Activated CD4-positive, alpha-beta T cell treated with anti-CD3 and anti-CD28 coated beads, Interleukin-2, Interleukin-4, amounts not matched to agents 100 ng/mL and 50 ng/mL, durations not matched to agents 16 hours and 8 hours (primary cell): Measurements from ENCODE around the gene ABHD13.
"Not testable (repeated sequence)": the region's sequence is repeated elsewhere in the genome, so short reads cannot be mapped to it uniquely, and the experiment has no call there.

Experiments
- DNase-seq: peaks from one replicate; pipeline ENCODE4 v3.0.0-alpha.2; 2020; ENCODE audit warnings: low spot score

The ABHD13 gene

DNA sequence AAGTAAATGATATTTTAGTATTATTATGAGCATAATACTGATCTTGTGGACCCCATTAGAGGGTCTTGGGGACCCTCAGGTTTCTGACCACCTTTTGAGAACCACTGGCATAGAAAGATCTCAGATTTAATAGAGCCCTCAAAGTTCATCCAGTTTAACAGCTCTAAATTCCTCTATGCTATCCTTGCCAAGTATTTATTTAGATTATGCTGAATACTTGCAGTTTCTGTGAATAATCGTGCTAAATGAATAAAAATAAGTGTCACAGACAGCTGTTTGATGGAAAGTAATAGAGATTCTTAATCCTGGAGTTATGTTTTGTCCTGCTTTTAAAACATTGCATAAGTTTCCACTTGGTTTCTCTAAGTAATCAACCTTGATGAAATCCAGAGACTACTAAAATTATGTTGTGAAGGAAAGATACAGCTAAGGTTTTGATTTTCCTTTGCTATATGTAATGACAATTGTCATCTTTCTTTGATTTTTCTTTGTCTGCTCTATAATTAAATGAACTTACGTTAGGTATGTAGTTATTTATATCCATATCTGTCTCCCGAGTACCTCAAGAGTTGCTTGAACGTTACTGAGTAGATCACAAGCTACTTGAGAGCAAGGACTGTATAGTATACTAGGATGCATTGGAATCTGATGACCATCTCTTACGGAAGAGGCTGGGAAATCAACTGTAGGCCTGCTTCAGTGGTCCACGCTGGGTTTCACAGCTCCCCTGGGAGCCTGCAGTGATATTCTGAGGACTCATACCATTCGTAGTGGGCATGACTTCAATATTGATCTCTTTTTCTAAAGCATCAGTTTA is 5.7 kb downstream of the ABHD13 start:
- DNase-seq, result no peak

DNA sequence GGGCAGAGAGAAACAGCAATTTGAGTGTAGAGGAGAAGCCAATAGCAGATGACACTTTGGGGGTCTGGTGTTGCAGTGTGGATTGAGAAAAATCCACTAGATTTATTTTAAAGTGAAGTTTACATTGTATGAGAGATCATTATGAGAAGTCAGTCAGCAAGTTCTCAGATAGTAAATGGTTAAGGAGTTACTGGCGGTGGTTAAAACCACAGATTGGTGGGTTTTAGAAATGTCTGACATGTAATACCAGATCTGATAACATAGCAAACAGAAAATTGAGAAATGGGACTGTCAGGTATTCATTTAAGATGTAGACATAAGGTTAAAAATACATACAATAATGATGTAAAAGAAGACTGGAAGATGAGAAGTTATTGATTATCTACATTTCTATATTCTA is 7.2 kb downstream of the ABHD13 start:
- DNase-seq, result no peak

DNA sequence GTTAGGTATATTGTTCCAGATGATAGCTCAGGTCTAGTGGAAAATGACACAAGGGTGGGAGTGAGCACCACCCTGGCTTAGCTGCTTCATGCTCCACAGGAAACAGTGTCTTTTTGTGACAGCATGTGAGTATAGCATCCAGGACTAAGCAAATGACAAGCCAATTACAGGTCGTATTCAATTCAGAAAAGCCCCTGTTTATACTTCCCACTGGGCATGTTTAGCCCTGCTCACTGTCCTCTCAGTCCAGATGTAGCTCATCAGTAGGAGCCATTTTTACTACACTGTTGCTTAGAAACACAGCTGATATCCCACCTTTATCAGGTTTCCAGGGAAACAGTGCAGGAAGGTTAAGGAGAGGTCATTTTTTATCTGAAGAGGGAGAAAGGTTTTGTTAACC is 8.0 kb downstream of the ABHD13 start:
- no peak for DNase-seq

DNA sequence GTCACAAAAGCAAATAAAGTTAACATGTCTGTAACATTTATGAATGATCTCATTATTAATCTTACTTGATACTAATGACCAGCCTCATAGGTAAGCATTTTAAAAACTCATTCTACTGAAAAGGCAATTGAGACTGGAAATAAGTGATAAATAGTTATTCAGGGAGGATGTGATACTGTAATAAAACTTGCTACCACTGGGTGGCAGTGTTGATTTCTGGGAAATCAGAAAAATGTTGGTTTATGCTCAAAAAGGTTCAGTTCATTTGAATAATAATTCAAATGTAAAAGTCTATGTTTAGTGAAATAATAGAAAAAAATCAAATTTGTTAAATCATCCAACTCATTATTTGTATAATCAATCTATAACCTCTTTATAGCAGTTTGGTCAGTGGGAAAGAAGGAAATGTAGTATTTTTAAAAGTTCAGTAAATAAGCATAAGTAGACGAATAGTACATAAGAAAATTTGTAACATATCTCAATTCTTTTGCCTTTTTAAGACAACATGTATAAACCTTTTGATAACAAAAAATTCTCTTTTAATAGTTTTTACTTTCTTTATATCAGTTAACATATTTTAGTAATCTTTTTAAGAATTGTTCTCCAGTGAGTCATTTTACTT is 9.6 kb downstream of the ABHD13 start:
- DNase-seq, result peak; percentile 42

DNA sequence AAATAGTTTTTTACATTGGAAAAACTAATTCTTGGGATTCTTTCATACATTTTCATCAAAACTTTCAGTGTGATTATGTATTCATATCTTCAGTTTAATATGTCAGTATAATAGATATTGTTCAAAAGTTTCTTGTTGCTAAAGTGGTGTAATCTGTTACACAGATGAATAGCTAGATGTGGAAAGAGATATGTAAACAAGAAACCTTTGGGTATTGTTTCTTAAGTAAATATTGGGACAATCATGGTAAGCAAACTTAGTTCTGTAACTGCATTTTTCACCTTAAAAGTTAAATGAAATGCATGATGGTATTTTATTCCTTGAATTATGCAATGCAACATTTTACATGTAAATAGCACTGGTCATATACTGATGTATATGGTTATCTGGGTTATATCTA is 12.2 kb downstream of the ABHD13 start:
- DNase-seq, result no peak

DNA sequence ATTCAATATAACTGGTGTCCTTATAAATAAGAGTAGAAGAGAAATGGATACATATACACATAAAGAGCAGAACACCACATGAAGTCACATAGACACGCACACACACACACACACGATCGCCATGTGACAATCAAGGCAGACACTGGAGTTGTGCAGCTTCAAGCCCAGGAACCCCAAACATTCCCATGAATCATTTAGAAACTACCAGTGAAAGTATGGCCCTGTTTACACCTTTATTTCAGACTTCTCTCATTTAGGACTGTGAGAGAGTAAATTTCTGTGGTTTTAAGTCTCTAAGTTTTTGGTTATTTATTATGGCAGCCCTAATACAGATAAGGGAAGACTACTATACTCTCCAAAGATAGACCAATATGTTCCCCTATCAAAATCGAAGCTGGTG is 31.0 kb downstream of the ABHD13 start:
- DNase-seq, result no peak

DNA sequence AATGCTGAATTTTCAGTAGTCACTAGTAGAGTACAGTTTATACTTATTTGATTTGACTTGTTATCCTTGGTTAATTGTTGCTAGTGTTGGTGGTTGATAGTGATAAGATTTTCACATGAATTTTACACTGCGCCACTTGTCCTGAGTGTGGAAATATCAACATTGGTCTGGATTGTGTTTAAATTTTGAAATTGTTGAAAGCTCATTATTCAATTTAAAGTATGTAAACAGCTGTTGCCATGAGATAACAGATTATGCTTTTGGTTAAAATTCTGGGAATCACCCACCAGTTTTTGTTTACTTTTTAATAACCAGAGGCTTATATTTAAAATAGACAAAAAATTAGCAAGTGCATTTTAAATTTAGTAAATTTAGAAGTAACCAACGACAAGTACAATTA is 39.1 kb downstream of the ABHD13 start:
- no peak for DNase-seq

DNA sequence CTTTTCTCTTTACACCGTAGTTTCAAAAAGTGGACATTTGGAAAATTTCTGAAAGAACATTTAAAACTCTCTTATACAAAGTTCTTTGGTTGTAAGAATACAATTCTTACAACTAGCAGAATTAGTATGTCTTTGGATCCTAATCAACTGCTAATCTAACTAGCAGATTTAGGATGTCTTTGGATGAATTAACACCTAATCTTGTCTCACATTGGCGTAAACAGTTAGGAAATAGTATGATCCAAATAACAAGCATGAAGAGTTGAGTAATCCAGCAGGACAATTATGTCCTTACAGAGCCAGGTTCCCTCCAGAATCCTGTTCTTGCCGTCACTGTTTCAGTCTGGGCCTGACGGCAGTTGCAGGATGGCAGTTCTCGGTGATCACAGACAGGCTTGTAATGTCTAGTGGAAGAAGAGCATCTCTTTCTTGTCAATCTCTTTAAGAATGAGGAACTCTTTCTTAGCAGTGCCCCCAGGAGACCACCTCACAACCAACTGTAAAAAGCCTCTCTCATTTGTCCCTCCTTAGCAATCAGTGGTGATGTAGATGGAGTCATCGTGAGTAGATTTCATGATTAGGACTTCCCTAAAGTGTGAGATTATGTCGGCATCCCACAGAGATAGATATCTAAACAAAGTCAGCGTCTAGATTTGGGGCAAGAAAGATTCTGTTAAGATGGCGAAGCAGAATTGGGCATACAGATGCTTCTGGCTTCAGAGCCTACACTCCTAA is 45.6 kb downstream of the ABHD13 start:
- DNase-seq, result no peak

DNA sequence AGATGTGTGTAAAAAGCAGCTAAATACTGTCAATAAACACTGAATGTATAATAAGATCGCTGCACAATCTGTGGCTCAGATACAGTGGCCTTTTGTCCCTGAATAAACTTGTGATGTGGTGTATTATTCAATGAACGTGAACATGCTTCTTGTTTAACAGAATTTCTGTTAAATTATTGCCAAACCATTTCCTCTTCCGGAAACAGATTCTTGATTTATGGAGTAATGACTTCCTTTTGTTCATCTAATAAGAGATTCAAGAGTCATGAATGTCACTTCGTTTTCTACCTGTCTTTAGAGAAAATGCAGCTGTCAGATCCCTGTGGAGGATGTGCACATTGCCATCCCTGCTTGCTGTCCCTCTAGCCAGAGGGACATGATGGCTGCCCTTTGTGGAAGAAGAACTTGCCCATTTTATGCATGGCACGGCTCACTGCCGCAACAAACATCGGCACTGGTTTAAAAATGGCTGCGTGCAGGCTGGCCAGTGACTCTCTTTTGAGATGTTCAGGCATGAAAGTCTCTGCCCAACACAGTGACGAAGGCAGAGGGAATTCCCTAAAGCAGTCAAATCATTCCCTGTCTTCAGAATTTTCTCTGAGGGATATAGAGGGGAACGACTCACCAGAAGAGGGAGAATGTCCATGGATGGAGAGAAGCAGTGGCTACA is 48.3 kb downstream of the ABHD13 start:
- no peak for DNase-seq

DNA sequence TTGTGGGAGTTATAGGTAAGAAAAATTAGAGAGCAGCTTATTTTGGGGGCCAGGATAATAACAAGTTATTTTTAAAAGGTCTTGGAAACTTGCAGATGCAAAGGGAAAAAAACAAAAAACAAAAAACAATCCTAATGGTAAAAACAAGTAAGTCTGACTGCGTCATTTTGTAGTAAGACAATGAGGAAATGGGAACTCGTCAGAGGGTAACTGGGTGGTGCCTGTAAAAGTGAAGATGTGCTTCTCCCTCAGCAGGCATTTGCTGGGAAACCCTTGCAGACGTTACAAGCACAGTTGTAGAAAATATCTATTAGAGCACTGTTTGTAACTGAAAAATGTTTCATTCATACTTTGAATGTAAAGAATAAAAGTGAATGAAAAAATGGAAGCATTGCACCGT is 49.2 kb downstream of the ABHD13 start:
- DNase-seq, result no peak

DNA sequence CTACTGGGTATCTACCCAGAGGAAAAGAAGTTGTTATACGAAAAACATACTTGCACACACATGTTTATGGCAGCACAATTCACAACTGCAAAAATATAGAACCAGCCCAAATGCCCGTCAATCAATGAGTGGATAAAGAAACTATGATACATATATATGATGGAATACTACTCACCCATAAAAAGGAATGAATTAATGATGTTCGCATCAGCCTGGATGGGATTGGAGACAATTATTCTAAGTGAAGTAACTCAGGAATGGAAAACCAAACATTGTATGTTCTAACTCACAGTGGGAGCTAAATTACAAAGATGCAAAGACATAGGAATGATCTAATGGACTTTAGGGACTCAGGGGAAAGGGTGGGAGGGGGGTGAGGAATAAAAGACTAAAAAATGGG is 49.7 kb downstream of the ABHD13 start:
- not testable (repeated sequence) for DNase-seq

DNA sequence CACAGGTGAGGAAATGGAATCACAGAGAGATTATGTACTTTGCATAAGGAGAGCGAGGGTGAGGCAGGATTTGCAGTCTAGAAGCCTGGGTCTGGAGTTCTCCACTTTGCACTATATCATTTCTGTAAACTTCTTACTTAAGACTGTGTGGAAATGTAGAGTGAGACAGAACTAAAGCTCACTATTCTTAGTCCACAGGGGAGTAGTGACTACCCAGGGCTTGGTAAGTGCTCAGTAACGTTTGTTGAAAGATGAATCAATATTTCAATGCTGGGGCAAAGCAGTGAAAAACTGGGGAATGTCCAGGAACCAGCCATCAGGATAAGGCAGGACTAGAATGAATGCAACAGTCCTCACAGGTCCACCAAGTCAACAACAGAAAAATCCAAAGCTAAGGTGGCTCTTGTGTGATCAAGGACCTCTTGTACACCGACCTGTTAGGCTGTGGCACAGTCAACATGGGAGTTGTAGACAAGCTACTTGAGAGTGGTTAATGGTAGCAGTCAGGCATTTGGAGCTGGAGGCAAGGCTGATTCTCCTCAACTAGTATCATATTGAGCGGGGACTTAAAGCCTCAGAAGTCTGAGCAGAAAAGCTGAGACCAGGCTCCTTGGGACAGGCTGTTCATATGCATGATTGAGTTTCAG is 50.4 kb downstream of the ABHD13 start:
- DNase-seq, result no peak

DNA sequence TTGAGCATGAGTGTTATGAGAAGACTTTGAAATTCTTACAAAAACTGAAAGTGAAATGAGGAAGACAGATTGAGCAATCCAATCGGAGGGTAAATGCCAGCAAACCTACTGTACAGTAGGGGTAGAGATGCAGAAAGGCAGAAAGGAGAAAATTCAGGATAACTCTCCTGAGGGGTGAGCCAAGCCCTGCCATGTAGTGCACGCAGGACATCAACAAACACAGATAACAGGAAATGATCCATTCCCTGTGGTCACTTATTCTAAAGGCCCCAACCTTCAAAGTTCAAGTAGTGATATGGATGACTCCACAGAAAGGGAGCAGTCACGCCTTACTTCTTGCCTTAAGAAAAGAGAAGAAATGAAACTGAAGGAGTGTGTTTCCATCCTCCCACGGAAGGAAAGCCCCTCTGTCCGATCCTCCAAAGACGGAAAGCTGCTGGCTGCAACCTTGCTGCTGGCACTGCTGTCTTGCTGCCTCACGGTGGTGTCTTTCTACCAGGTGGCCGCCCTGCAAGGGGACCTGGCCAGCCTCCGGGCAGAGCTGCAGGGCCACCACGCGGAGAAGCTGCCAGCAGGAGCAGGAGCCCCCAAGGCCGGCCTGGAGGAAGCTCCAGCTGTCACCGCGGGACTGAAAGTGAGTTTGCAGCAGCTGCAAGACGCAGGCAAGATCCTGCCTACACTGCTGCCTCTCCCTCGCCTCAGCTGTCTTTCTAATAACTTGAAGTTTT is 51.6 kb downstream of the ABHD13 start, which contains the start of gene TNFSF13B:
Gene TNFSF13B, plus strand, starts transcription at position 118 of the 728 bp plus-strand sequence. Its CDS starts 178 bp downstream, at position 296.
- DNase-seq, result peak; percentile 44

DNA sequence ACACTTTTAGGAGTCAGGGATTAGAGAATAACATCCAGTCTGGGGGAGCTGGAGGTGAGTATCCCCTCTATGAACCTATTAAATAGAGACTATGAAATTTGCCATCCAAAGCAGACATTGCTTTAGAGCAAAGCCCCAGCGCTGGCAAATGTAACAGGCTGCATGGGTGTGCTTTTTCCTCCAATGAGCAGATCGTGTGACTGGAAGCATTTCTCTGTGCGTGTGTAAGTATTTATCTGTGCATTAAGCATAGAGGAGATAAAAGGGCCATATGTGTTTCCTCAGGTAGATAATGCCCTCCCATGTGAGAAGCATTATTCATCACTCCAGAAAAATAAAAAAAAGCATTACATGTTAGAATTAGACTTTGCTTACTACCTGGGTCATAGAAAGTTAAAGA is 52.2 kb downstream of the ABHD13 start:
- DNase-seq, result no peak

DNA sequence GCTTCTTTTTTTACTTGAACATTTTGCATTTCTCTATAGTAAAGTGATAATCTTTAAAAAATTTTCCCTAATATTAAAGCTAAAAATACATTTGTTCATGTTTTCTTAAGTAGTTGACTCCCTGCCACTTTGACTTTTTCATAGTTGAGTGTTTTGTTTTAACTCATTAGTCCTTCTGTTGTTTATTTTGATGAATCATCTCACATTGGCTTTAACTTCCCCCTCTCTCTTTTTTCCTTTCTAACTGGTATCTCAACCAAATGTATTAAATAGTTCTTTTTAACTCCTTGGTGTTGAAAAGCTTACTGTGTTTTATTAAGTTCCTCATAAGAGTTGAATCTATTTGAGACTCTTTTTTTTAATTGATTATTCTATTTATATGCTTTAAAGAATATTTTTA is 54.1 kb downstream of the ABHD13 start:
- no peak for DNase-seq

DNA sequence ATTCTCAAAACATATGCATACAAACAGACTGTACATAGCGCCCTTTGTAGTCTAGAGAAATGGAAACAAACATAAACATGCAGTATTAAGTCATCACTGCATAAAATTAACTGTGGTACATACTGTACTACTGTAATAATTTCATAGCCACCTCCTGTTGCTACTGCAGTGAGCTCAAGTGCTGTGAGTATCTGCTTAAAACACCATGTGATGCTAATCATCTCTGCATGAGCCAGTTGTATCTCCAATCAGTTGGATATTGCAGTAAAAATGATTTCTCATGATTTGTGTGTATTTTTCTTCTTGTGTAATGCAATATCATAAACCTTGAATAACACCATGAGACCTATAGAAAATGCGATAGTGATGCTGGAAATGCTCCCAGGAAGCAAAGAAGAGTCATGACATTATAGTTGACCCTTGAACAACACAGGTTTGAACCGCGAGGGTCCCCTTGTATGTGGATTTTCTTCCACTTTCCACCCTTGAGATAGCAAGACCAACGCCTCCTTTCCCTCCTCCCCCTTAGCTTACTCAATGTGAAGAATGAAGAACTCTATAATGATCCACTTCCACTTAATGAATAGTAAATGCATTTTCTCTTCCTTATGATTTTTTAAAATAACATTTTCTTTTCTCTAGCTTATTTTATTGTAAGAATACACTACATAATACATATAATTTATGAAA is 55.4 kb downstream of the ABHD13 start:
- no peak for DNase-seq

DNA sequence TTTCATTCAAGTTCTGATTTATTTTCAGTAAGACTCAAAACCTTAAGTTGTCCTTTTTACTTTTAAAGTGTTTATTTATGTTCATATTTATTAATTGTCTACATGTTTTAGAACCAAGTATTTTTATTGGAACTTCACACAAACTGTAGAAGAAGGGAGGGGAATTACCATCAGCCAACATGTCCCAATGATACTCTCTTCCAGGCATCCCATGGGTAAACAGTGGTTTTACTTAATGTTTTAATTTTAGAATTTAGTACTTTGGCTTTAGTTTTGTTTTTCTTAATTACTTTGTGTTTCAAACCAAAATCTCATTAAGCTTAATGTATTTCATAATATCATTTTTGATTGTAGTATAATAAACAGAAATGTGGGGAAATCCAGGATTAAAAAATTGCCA is 56.5 kb downstream of the ABHD13 start:
- no peak for DNase-seq

DNA sequence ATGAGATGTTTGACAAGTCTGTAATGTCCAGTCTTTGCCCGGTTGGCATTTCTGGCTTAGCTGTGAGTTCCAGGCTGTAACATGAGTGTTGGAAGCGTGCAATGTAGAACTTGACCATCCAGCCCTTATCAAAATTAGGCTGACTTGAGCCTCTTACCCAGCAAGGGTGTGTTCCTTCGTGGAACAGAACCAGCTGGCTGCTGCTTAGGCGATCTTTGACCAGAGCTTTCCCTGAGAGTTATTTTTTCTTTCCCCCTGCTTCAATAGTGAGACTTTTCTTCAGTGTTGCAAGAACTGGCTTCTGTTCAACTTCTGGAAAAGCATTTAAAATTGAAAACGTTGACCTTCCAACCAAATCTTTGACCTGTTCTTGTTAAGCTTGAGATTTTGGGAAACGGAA is 57.9 kb downstream of the ABHD13 start:
- no peak for DNase-seq

DNA sequence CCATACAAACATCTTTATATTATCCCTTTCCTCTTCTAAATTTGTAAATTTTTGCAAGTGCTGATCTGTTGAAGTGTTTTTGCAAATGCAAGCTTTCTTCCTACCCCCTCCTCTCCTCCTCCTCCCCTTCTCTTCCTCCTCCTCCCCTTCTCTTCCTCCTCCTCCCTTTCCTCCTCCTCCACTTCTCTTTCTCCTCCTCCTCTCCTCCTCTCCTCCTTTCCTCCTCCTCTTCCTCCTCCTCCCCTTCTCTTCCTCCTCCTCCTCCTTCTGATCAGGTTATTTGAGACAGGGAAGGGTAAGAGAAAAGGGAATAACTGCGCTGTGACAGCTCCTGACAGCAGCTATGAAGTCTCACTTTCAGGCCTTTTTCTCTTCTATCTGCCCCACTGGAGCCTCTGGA is 60.3 kb downstream of the ABHD13 start:
- no peak for DNase-seq

DNA sequence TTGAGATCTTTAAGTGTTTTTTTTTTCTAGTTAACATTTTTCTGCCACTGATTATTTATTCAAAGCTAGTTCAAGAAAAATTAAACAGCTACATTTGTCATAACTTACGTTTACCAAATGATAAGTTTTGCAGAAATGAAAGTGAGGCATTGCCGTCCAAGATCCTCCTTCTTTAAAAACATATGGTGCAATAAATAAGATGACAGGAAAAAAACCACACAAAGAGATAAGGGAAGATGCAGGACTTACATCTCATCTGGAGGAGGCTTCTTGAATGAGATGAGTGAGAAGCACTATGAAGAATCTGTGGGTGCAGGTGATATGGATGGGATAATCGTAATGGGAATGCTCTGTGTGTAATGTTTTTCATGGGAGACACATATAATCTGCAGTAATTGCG is 63.7 kb downstream of the ABHD13 start:
- no peak for DNase-seq

DNA sequence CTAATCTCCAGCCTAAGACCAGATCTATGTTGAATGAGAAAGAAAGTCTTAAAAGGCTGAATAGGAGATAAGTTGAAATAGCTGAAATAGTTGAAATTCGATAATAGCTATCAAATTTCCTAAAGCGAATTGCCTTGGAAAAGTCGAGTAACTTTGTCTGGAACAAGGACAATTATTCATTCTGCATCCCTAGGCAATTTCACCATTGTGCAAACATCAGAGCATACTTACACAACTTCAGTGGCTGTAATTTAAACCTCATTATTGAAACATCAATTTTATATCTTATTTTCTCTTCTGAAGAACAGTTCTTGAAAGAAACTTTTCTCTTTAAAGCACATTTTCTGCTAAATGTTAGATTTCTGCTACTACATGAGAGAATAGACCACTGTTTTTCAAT is 64.9 kb downstream of the ABHD13 start:
- no peak for DNase-seq
